IMR-90 (cell line): ENCODE data around the gene FBXW7. TPM values are rescaled to one million over a fixed set of nuclear protein-coding genes. Genes with fewer than 3 reads are reported as not detected.
A peak's percentile ranks its signal among the peaks of the same experiment; 100 is the strongest.

Experiments
- ATAC-seq: fragments of 200-7000 bp; cut with Tn5 transposase; 2 replicates; pipeline ENCODE4 v1.9.1; 2020; ENCODE audit warnings: low read depth, mild to moderate bottlenecking, moderate library complexity
- BruUV-seq: library from RNA; stranded (reverse); fragments of 400-500 nt; replicated peaks from 2 replicates; lab custom pipeline; 2021; lab: Mats Ljungman, UMichigan
- CTCF ChIA-PET: fragments of 300-600 bp; formaldehyde crosslinking; extraction: SDS; loops from one replicate; lab custom pipeline; 2021; ENCODE audit warnings: antibody characterized with exemption; lab: Yijun Ruan, JAX
- POLR2A ChIA-PET: fragments of 300-600 bp; sonication (Branson Sonifier 250); formaldehyde crosslinking; loops from one replicate; lab custom pipeline; 2022; ENCODE audit warnings: antibody characterized with exemption; ENCODE audit not compliant: unreplicated experiment; lab: Charles Lee
- DNase-seq: peaks from one replicate; pipeline ENCODE4 v3.0.0; 2013
- H2AFZ ChIP-seq: replicated peaks from 2 replicates; pipeline ENCODE3; 2013; ENCODE audit warnings: low read length, mild to moderate bottlenecking; ENCODE audit not compliant: poor library complexity
- H2AK5ac ChIP-seq: 2 replicates; pipeline ENCODE4 v1.6.1; 2013; ENCODE audit warnings: low read depth, low read length, inconsistent platforms
- H2AK9ac ChIP-seq: replicated peaks from 2 replicates; pipeline ENCODE3; 2013; ENCODE audit warnings: mild to moderate bottlenecking, low read depth, low read length, moderate library complexity; ENCODE audit not compliant: poor library complexity
- H2BK120ac ChIP-seq: 2 replicates; pipeline ENCODE4 v1.6.1; 2013; ENCODE audit warnings: low read depth, low read length, inconsistent platforms
- H2BK15ac ChIP-seq: 3 replicates; pipeline ENCODE4 v1.6.1; 2013; ENCODE audit warnings: low read depth, low read length, inconsistent platforms
- H2BK20ac ChIP-seq: 2 replicates; pipeline ENCODE4 v1.6.1; 2013; ENCODE audit warnings: low read depth, mild to moderate bottlenecking, inconsistent platforms, low read length, moderate library complexity
- H2BK5ac ChIP-seq: 2 replicates; pipeline ENCODE4 v1.6.1; 2013; ENCODE audit warnings: mild to moderate bottlenecking, low read depth, low read length, inconsistent platforms; ENCODE audit not compliant: poor library complexity, severe bottlenecking
- H3K14ac ChIP-seq: replicated peaks from 2 replicates; pipeline ENCODE4 v1.6.1; 2013; ENCODE audit warnings: low read depth, low read length, inconsistent platforms
- H3K18ac ChIP-seq: 2 replicates; pipeline ENCODE4 v1.6.1; 2013; ENCODE audit warnings: low read depth, low read length, control low read depth
- H3K23ac ChIP-seq: 2 replicates; pipeline ENCODE4 v1.6.1; 2013; ENCODE audit warnings: low read depth, low read length, inconsistent platforms
- H3K27ac ChIP-seq: 2 replicates; pipeline ENCODE4 v1.5.1; 2013; ENCODE audit warnings: mild to moderate bottlenecking, control low read depth, low read length; ENCODE audit not compliant: insufficient read depth
- H3K27me3 ChIP-seq: 2 replicates; pipeline ENCODE4 v1.6.1; 2013; ENCODE audit warnings: low read length; ENCODE audit not compliant: control insufficient read depth, insufficient read depth
- H3K36me3 ChIP-seq: 2 replicates; pipeline ENCODE4 v1.6.1; 2013; ENCODE audit warnings: low read length, mixed read lengths; ENCODE audit not compliant: control insufficient read depth, insufficient read depth
- H3K4ac ChIP-seq: 2 replicates; pipeline ENCODE4 v1.6.1; 2013; ENCODE audit warnings: low read depth, low read length, inconsistent platforms
- H3K4me1 ChIP-seq: 2 replicates; pipeline ENCODE4 v1.6.1; 2013; ENCODE audit warnings: low read length, mixed read lengths; ENCODE audit not compliant: control insufficient read depth, insufficient read depth
- H3K4me2 ChIP-seq: 2 replicates; pipeline ENCODE4 v1.6.1; 2013; ENCODE audit warnings: low read depth, mild to moderate bottlenecking, control low read depth, low read length, moderate library complexity
- H3K4me3 ChIP-seq: 2 replicates; pipeline ENCODE4 v1.5.1; 2013; ENCODE audit warnings: low read depth, mild to moderate bottlenecking, control low read depth, low read length, moderate library complexity; ENCODE audit not compliant: insufficient read depth
- H3K56ac ChIP-seq: 2 replicates; pipeline ENCODE4 v1.6.1; 2013; ENCODE audit warnings: low read length, inconsistent platforms; ENCODE audit not compliant: insufficient read depth; ENCODE audit errors: extremely low read depth
- H3K79me1 ChIP-seq, 2 experiments: 2 replicates each; pipeline ENCODE4 v1.6.1; 2013; ENCODE audit warnings: low read length in 2 of 2, inconsistent platforms in 1 of 2, low read depth in 1 of 2
- H3K9ac ChIP-seq: 2 replicates; pipeline ENCODE4 v1.6.1; 2013; ENCODE audit warnings: low read depth, low read length, control low read depth
- H3K9me1 ChIP-seq: 2 replicates; pipeline ENCODE4 v1.6.1; 2013; ENCODE audit warnings: low read length, inconsistent platforms; ENCODE audit not compliant: insufficient read depth
- H3K9me3 ChIP-seq: 2 replicates; pipeline ENCODE4 v1.6.1; 2013; ENCODE audit warnings: low read length; ENCODE audit not compliant: control insufficient read depth, insufficient read depth
- H4K20me1 ChIP-seq: 2 replicates; pipeline ENCODE4 v1.6.1; 2013; ENCODE audit warnings: low read length, inconsistent platforms; ENCODE audit not compliant: insufficient read depth
- H4K5ac ChIP-seq: 2 replicates; pipeline ENCODE4 v1.6.1; 2013; ENCODE audit warnings: mild to moderate bottlenecking, low read depth, low read length, control low read depth
- H4K8ac ChIP-seq, 2 experiments: 2 replicates each; pipeline ENCODE4 v1.6.1; 2013; ENCODE audit warnings: low read depth in 2 of 2, low read length in 2 of 2, control low read depth in 1 of 2, inconsistent platforms in 1 of 2
- H4K91ac ChIP-seq: 2 replicates; pipeline ENCODE4 v1.6.1; 2013; ENCODE audit warnings: low read depth, low read length, inconsistent platforms; ENCODE audit not compliant: insufficient read depth
- BHLHE40 ChIP-seq: fragments of 150-350 bp; IDR thresholded peaks from 2 replicates; pipeline ENCODE4 v1.6.1; 2016; ENCODE audit warnings: mild to moderate bottlenecking, low read depth, low read length
- CEBPB ChIP-seq: IDR thresholded peaks from 2 replicates; pipeline ENCODE4 v1.6.1; 2012; ENCODE audit warnings: low read depth, low read length, improper control_type of control experiment
- CHD1 ChIP-seq: IDR thresholded peaks from 2 replicates; pipeline ENCODE4 v1.6.1; 2012; ENCODE audit warnings: low read depth, low read length, improper control_type of control experiment
- FOS ChIP-seq: fragments of 150-350 bp; IDR thresholded peaks from 2 replicates; pipeline ENCODE4 v1.6.1; 2016; ENCODE audit warnings: low read depth, low read length
- MAFK ChIP-seq: IDR thresholded peaks from 2 replicates; pipeline ENCODE4 v1.6.1; 2012; ENCODE audit warnings: low read depth, low read length, improper control_type of control experiment
- MAZ ChIP-seq: IDR thresholded peaks from 2 replicates; pipeline ENCODE4 v1.6.1; 2012; ENCODE audit warnings: low read depth, mild to moderate bottlenecking, low read length, improper control_type of control experiment, moderate library complexity, borderline replicate concordance
- MXI1 ChIP-seq: IDR thresholded peaks from 2 replicates; pipeline ENCODE4 v1.6.1; 2012; ENCODE audit warnings: low read depth, mild to moderate bottlenecking, low read length, moderate library complexity, borderline replicate concordance
- NFE2L2 ChIP-seq: fragments of 150-350 bp; IDR thresholded peaks from 2 replicates; pipeline ENCODE4 v1.6.1; 2016; ENCODE audit warnings: low read depth, mild to moderate bottlenecking, low read length
- POLR2A ChIP-seq: IDR thresholded peaks from 2 replicates; pipeline ENCODE4 v1.6.1; 2012; ENCODE audit warnings: mild to moderate bottlenecking, low read depth, low read length
- RCOR1 ChIP-seq: IDR thresholded peaks from 2 replicates; pipeline ENCODE4 v1.6.1; 2012; ENCODE audit warnings: mild to moderate bottlenecking, low read length, improper control_type of control experiment; ENCODE audit not compliant: insufficient replicate concordance
- RFX5 ChIP-seq: IDR thresholded peaks from 2 replicates; pipeline ENCODE4 v1.8.0; 2012; ENCODE audit warnings: low read depth, mild to moderate bottlenecking, low read length, moderate library complexity
- SMC3 ChIP-seq: fragments of 150-350 bp; IDR thresholded peaks from 2 replicates; pipeline ENCODE4 v1.6.1; 2016; ENCODE audit warnings: low read depth, mild to moderate bottlenecking, antibody characterized with exemption, low read length, moderate library complexity
- USF2 ChIP-seq: fragments of 150-350 bp; IDR thresholded peaks from 2 replicates; pipeline ENCODE4 v1.6.1; 2017; ENCODE audit warnings: mild to moderate bottlenecking, antibody characterized with exemption, low read length, low read depth
- WGBS, 2 experiments: methylation state at CpG; one replicate each; pipeline versions ENCODE4 v1.1.5 to v1.1.7; 2013; ENCODE audit warnings: missing lambda C conversion rate in 2 of 2; ENCODE audit not compliant: insufficient read length in 1 of 2; ENCODE audit errors: extremely low coverage in 2 of 2; 5-methylcytosine and 5-hydroxymethylcytosine counted together
- dilution Hi-C: fragments of 300-500 bp; cut with HindIII; formaldehyde crosslinking; loops from one replicate; pipeline ENCODE4 v1.14.3; 2018; ENCODE audit warnings: low sequenced_read_pairs; ENCODE audit not compliant: unreplicated experiment
- in situ Hi-C: fragments of 300-500 bp; cut with MboI; formaldehyde crosslinking; loops from 3 replicates; pipeline ENCODE4 v1.14.3; 2019; ENCODE audit warnings: low sequenced_read_pairs, inconsistent platforms, mixed read lengths
- intact Hi-C: fragments of 100-400 bp; cut with micrococcal nuclease; formaldehyde crosslinking; loops from 2 replicates; pipeline ENCODE4 v1.10.0; 2022
- polyA plus RNA-seq, 3 experiments: library from polyadenylated mRNA; depleted of rRNA; stranded (reverse); fragments of >200 nt; gene quantifications; 2 replicates each; pipeline ENCODE4 v1.2.3, GENCODE V29; 2012; ENCODE audit warnings: low replicate concordance in 1 of 3
- total RNA-seq: library from RNA; depleted of rRNA; stranded (reverse); fragments of >200 nt; gene quantifications from 2 replicates; pipeline ENCODE4 v1.2.3, GENCODE V29; 2012
- TF ChIP-seq, protein P1 (sequence below): fragments of 150-350 bp; IDR thresholded peaks from 2 replicates; pipeline ENCODE4 v1.6.1; 2016; ENCODE audit warnings: low read depth, mild to moderate bottlenecking, low read length, moderate library complexity, borderline replicate concordance

The FBXW7 gene
- total and polyA plus RNA-seq, 2 of the 4 experiments (the other 2 are of a cell fraction), result 7.2 to 27.4 TPM

DNA sequence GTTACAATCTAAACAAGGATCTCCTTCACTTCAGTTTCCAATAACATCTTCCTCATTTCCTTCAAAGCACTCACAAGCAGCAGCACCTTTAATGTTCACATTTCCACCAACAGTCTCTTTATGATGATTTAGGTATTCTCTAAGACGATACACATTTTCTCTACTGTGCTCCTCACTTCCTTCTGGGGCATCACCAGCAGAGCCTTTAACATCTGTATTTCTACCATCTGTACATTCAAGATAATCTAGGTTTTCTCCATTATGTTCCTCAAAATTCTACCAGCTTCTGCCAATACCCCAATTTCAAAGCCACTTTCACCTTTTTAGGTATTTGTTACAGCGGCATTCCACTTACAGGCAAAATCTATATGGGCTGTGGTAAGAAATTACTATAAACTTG lies 80.6 kb downstream of the FBXW7 start:
- Histone ChIP-seq H4K5ac (peak overlapping the region; percentile 35; the same call in 1 of the 2 replicates), H3K14ac (no peak overlapping the region), H2AFZ (no peak overlapping the region), H2BK5ac (peak overlapping the region; percentile 65), H3K9me1 (no peaks in the 10 kb centered on the region), H3K27me3 (no peaks in the 10 kb centered on the region), H3K56ac (no peak overlapping the region), H4K8ac (no peak overlapping the region), H3K9me3 (no peaks in the 10 kb centered on the region), H3K4me3 (no peak overlapping the region), H3K4ac (peak overlapping the region; percentile 24; the same call in 1 of the 2 replicates), H3K18ac (peak overlapping the region; percentile 64; the same call in 1 of the 2 replicates), H2BK15ac (no peak overlapping the region), H3K27ac (no peak overlapping the region), H3K4me2 (no peak overlapping the region), H2BK20ac (no peak overlapping the region), H2BK120ac (0 out of 2 replicates have a peak overlapping the region, but pooled peaks have one; percentile 29), H2AK5ac (no peak overlapping the region), H3K36me3 (no peaks in the 10 kb centered on the region), H4K20me1 (no peaks in the 10 kb centered on the region; the same call in 1 of the 2 replicates), H2AK9ac (no peak overlapping the region), H3K79me1 (peaks cover 10 to 32% of the 10 kb centered on the region in 2 experiments), H3K4me1 (peaks cover 5% of the 10 kb centered on the region; the same call in 1 of the 2 replicates), H4K91ac (no peak overlapping the region), H3K9ac (no peak overlapping the region), H3K23ac (0 out of 2 replicates have a peak overlapping the region, but pooled peaks have one; percentile 32)
- ChIA-PET POLR2A (no interaction called here), CTCF (interaction anchor here (0.7 to 2.2 kb wide), 5 partner anchors 46 to 1031 kb away, joined by 3 to 10 read pairs (median 4); no protein-coding TSS in a partner anchor)
- WGBS, 2 experiments, result no CpG with 5 or more reads among the region's 2 CpGs
- no peak for DNase-seq
- no TSS peak for BruUV-seq
- TF ChIP-seq BHLHE40 (no peak), CEBPB (no peak), USF2 (no peak), POLR2A (no peak), MXI1 (no peak), CHD1 (no peak), SMC3 (no peak), MAFK (no peak), FOS (no peak), RCOR1 (no peak), NFE2L2 (no peak), RFX5 (no peak), MAZ (no peak)
- TF ChIP-seq, protein P1, sequence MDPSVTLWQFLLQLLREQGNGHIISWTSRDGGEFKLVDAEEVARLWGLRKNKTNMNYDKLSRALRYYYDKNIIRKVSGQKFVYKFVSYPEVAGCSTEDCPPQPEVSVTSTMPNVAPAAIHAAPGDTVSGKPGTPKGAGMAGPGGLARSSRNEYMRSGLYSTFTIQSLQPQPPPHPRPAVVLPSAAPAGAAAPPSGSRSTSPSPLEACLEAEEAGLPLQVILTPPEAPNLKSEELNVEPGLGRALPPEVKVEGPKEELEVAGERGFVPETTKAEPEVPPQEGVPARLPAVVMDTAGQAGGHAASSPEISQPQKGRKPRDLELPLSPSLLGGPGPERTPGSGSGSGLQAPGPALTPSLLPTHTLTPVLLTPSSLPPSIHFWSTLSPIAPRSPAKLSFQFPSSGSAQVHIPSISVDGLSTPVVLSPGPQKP, result no peak
- no peak for ATAC-seq
- intact Hi-C loops (loop anchor here (2.0 kb wide), 2 partner anchors 81 to 671 kb away; partner anchors contain the start of gene FBXW7), dilution Hi-C loops (no loop called here), in situ Hi-C loops (no loop called here)
